ENCODE results near the gene ONECUT2. TPM values are rescaled to one million over a fixed set of nuclear protein-coding genes. Genes with fewer than 3 reads are reported as not detected.
A peak's percentile ranks its signal among the peaks of the same experiment; 100 is the strongest.

Gene ONECUT2
- polyA plus RNA-seq, 3 donors: not detected

DNA sequence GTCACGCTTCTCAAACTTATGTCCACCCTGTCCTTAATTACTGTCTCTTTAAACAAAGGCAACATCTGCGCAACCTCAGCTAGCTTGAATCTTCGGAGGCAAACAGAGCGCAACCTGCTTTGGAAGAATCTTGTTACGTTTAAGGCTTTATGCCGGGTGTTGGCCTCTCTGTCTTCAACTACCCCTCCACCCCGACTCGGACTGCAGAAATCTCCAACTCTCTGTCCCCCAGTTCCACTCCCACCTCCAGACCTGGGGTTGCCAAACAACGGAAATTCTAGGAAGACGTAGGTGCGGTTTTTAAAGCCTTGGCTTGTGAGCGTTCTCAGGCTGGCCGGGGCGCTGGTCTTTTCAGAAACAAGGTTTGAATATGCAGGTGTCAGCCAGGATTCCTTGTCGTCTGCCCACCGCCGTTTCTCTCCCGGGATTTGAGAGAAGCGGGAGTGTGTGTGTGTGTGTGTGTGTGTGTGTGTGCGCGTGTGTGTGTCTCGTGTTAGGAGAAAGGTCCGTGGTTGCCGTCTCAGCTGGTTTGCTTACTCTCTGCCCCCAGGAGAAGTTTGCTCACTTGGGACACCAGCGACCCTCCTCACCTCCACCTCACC lies 1.1 kb upstream of the ONECUT2 start:
- H3K27ac ChIP-seq (ENCODE audit: low read depth in 1 of 2, low read length in 2 of 2): no peak overlapping the region
- H3K36me3 ChIP-seq (replicated peaks in 1 of 2; ENCODE audit: control insufficient read depth in 1 of 2, insufficient read depth in 2 of 2, low read length in 2 of 2): no peaks in the 10 kb centered on the region
- peaks cover 40 to 42% of the 10 kb centered on the region in 2 donors for H3K4me1 ChIP-seq (ENCODE audit: control insufficient read depth in 1 of 2, insufficient read depth in 2 of 2, low read length in 2 of 2)
- Mint-ChIP-seq H3K36me3 (peaks cover 18 to 27% of the 10 kb centered on the region in 2 donors), H3K27me3 (ENCODE audit: low read depth in 3 of 3) (peaks cover 92 to 95% (median 95%) of the 10 kb centered on the region in 3 donors), H3K27ac (peak overlapping the region in 1 of 7 donors; percentile 61), H3K4me1 (peaks cover 60% of the 10 kb centered on the region), H3K9me3 (peaks cover 9 to 66% (median 63%) of the 10 kb centered on the region in 7 donors), H3K4me3 (peak overlapping the region; percentile 67 to 81)
- H3K79me2 ChIP-seq (ENCODE audit: insufficient read depth, low read length): no peaks in the 10 kb centered on the region
- peaks cover 22 to 77% of the 10 kb centered on the region in 2 donors for H3K9me3 ChIP-seq (replicated peaks in 1 of 2; ENCODE audit: control insufficient read depth in 1 of 2, insufficient read depth in 1 of 2, low read length in 2 of 2)
- H4K20me1 ChIP-seq (ENCODE audit: insufficient read depth, low read length): no peaks in the 10 kb centered on the region
- peaks cover 89 to 93% of the 10 kb centered on the region in 2 donors for H3K27me3 ChIP-seq (ENCODE audit: control insufficient read depth in 2 of 2, insufficient read depth in 2 of 2, low read length in 2 of 2)
- H3K4me2 ChIP-seq (replicated peaks; ENCODE audit: extremely low read depth, low read length, poor library complexity, severe bottlenecking): no peak overlapping the region
- no peak overlapping the region for H3K9ac ChIP-seq (ENCODE audit: insufficient read depth, low read length, poor library complexity, severe bottlenecking)
- H3K4me3 ChIP-seq (replicated peaks in 1 of 3; ENCODE audit: low read depth in 2 of 3, low read length in 3 of 3): peak overlapping the region in 1 of 3 experiments; percentile 75
- DNase-seq: no peak
- H2AFZ ChIP-seq (ENCODE audit: insufficient read depth, low read depth, low read length, poor library complexity, severe bottlenecking): no peak overlapping the region
- TF ChIP-seq, protein P1, sequence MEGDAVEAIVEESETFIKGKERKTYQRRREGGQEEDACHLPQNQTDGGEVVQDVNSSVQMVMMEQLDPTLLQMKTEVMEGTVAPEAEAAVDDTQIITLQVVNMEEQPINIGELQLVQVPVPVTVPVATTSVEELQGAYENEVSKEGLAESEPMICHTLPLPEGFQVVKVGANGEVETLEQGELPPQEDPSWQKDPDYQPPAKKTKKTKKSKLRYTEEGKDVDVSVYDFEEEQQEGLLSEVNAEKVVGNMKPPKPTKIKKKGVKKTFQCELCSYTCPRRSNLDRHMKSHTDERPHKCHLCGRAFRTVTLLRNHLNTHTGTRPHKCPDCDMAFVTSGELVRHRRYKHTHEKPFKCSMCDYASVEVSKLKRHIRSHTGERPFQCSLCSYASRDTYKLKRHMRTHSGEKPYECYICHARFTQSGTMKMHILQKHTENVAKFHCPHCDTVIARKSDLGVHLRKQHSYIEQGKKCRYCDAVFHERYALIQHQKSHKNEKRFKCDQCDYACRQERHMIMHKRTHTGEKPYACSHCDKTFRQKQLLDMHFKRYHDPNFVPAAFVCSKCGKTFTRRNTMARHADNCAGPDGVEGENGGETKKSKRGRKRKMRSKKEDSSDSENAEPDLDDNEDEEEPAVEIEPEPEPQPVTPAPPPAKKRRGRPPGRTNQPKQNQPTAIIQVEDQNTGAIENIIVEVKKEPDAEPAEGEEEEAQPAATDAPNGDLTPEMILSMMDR (IDR thresholded peaks at IDR 0.05): no peak
- 9% methylated on average over 17 of the region's 25 CpGs for WGBS (ENCODE audit: insufficient coverage)
- intact Hi-C loops (cut with micrococcal nuclease): no loop called here

DNA sequence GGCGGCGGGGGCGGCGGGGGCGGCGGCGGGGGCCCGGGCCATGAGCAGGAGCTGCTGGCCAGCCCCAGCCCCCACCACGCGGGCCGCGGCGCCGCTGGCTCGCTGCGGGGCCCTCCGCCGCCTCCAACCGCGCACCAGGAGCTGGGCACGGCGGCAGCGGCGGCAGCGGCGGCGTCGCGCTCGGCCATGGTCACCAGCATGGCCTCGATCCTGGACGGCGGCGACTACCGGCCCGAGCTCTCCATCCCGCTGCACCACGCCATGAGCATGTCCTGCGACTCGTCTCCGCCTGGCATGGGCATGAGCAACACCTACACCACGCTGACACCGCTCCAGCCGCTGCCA lies 644 bp downstream of the ONECUT2 start:
- H3K9ac ChIP-seq (ENCODE audit: insufficient read depth, low read length, poor library complexity, severe bottlenecking): no peak overlapping the region
- WGBS (ENCODE audit: insufficient coverage): under 1% methylated on average over 43 of the region's 44 CpGs
- H3K27me3 ChIP-seq (ENCODE audit: control insufficient read depth in 2 of 2, insufficient read depth in 2 of 2, low read length in 2 of 2): peaks cover 89 to 93% of the 10 kb centered on the region in 2 donors
- Mint-ChIP-seq H3K9me3 (peaks cover 9 to 59% (median 52%) of the 10 kb centered on the region in 7 donors), H3K4me1 (peaks cover 55% of the 10 kb centered on the region), H3K27me3 (ENCODE audit: low read depth in 3 of 3) (peaks cover 92 to 95% (median 95%) of the 10 kb centered on the region in 3 donors), H3K36me3 (peaks cover 15 to 20% of the 10 kb centered on the region in 2 donors), H3K4me3 (peak overlapping the region; percentile 70 to 92), H3K27ac (peak overlapping the region in 1 of 7 donors; percentile 54)
- no peak overlapping the region for H2AFZ ChIP-seq (ENCODE audit: insufficient read depth, low read depth, low read length, poor library complexity, severe bottlenecking)
- peak overlapping the region; percentile 22 for H3K4me2 ChIP-seq (replicated peaks; ENCODE audit: extremely low read depth, low read length, poor library complexity, severe bottlenecking)
- intact Hi-C loops (cut with micrococcal nuclease): no loop called here
- H3K27ac ChIP-seq (ENCODE audit: low read depth in 1 of 2, low read length in 2 of 2): no peak overlapping the region
- DNase-seq: no peak
- TF ChIP-seq, protein P1 (IDR thresholded peaks at IDR 0.05): no peak
- no peaks in the 10 kb centered on the region for H3K36me3 ChIP-seq (replicated peaks in 1 of 2; ENCODE audit: control insufficient read depth in 1 of 2, insufficient read depth in 2 of 2, low read length in 2 of 2)
- peak overlapping the region in 1 of 3 experiments; percentile 32 for H3K4me3 ChIP-seq (replicated peaks in 1 of 3; ENCODE audit: low read depth in 2 of 3, low read length in 3 of 3)
- no peaks in the 10 kb centered on the region for H3K79me2 ChIP-seq (ENCODE audit: insufficient read depth, low read length)
- no peaks in the 10 kb centered on the region for H4K20me1 ChIP-seq (ENCODE audit: insufficient read depth, low read length)
- H3K4me1 ChIP-seq (ENCODE audit: control insufficient read depth in 1 of 2, insufficient read depth in 2 of 2, low read length in 2 of 2): peaks cover 38 to 41% of the 10 kb centered on the region in 2 donors
- peaks cover 21 to 78% of the 10 kb centered on the region in 2 donors for H3K9me3 ChIP-seq (replicated peaks in 1 of 2; ENCODE audit: control insufficient read depth in 1 of 2, insufficient read depth in 1 of 2, low read length in 2 of 2)
